GM12878 (cell line): ENCODE data around the gene ZNF688. TPM values are rescaled to one million over a fixed set of nuclear protein-coding genes. Genes with fewer than 3 reads are reported as not detected.

Experiments
- EP300 ChIP-seq, 2 experiments: fragments of 150-350 bp in 1 of 2; IDR thresholded peaks; 2 replicates each; pipeline ENCODE4 v1.6.1; 2011 to 2012; ENCODE audit warnings: low read depth in 2 of 2, low read length in 2 of 2, borderline replicate concordance in 1 of 2, improper control_type of control experiment in 1 of 2, inconsistent platforms in 1 of 2; ENCODE audit not compliant: control insufficient read depth in 1 of 2
- ESRRA ChIP-seq: IDR thresholded peaks from 2 replicates; pipeline ENCODE4 v1.6.1; 2012; ENCODE audit warnings: mild to moderate bottlenecking, low read length, improper control_type of control experiment
- HDAC2 ChIP-seq: fragments of 200-600 bp; sonication (generic); IDR thresholded peaks from 2 replicates; pipeline ENCODE4 v1.6.1; 2017
- HDAC6 ChIP-seq: fragments of 200-600 bp; sonication (generic); IDR thresholded peaks from one replicate; pipeline ENCODE4 v1.8.0; 2017; ENCODE audit warnings: antibody characterized with exemption; ENCODE audit not compliant: unreplicated experiment
- MXI1 ChIP-seq: fragments of 150-350 bp; IDR thresholded peaks from 2 replicates; pipeline ENCODE4 v1.6.1; 2011; ENCODE audit warnings: low read depth, mild to moderate bottlenecking, inconsistent platforms, low read length, improper control_type of control experiment
- RBBP5 ChIP-seq: fragments of 200-600 bp; sonication (generic); conservative IDR thresholded peaks from 2 replicates; pipeline ENCODE4 v1.6.1; 2016
- SIN3A ChIP-seq: IDR thresholded peaks from 2 replicates; pipeline ENCODE4 v1.6.1; 2012; ENCODE audit warnings: low read depth, low read length, improper control_type of control experiment
- SMAD1 ChIP-seq: fragments of 450-650 bp; IDR thresholded peaks from 2 replicates; pipeline ENCODE4 v1.6.1; 2018; ENCODE audit warnings: mild to moderate bottlenecking, low read depth; ENCODE audit not compliant: partially characterized antibody
- TBL1XR1 ChIP-seq: IDR thresholded peaks from 2 replicates; pipeline ENCODE4 v1.6.1; 2012; ENCODE audit warnings: low read depth, low read length, improper control_type of control experiment
- TCF12 ChIP-seq: IDR thresholded peaks from 2 replicates; pipeline ENCODE4 v1.6.1; 2011; ENCODE audit warnings: low read depth, mild to moderate bottlenecking, low read length
- TCF7 ChIP-seq: IDR thresholded peaks from 2 replicates; pipeline ENCODE4 v1.6.1; 2014; ENCODE audit warnings: antibody characterized with exemption, borderline replicate concordance
- ZNF24 ChIP-seq: fragments of 450-650 bp; IDR thresholded peaks from 2 replicates; pipeline ENCODE4 v1.6.1; 2017; ENCODE audit warnings: antibody characterized with exemption, mild to moderate bottlenecking
- ZNF622 ChIP-seq: fragments of 450-650 bp; IDR thresholded peaks from 2 replicates; pipeline ENCODE4 v1.6.1; 2017; ENCODE audit warnings: mild to moderate bottlenecking, inconsistent platforms
- polyA plus RNA-seq, 11 experiments: library from polyadenylated mRNA; depleted of rRNA in 4 of 11; unstranded in 6 of 11; stranded (reverse) in 5 of 11; fragments of >200 nt; fragmentation: Nextera tagmentation in 4 of 11; fragmentation: Illumina TruSeq in 1 of 11; extraction: Ambion mirVana in 4 of 11; extraction: Trizol in 1 of 11; gene quantifications; 1 replicate in 1 of 11; 2 replicates in 10 of 11; pipeline versions ENCODE4 v1.2.1 to v1.2.3, GENCODE V29; 2011 to 2016; ENCODE audit warnings: inconsistent platforms in 2 of 11, missing spikeins in 2 of 11, low read depth in 1 of 11
- total RNA-seq, 4 experiments: library from RNA; depleted of rRNA in 3 of 4; stranded (reverse); fragments of >200 nt in 3 of 4; fragmentation: Illumina TruSeq in 1 of 4; extraction: Trizol in 1 of 4; gene quantifications; 2 replicates each; pipeline versions ENCODE4 v1.2.1 to v1.2.3, GENCODE V29; 2013 to 2021
- TF ChIP-seq, protein P1 (sequence below): IDR thresholded peaks from 2 replicates; pipeline ENCODE4 v1.6.1; 2012; ENCODE audit warnings: low read length, inconsistent platforms
- TF ChIP-seq, protein P2 (sequence below): fragments of 450-650 bp; IDR thresholded peaks from 2 replicates; pipeline ENCODE4 v1.6.1; 2018; ENCODE audit warnings: mild to moderate bottlenecking, low read depth, moderate library complexity; ENCODE audit not compliant: partially characterized antibody
- TF ChIP-seq, protein P3 (sequence below): IDR thresholded peaks from 2 replicates; pipeline ENCODE4 v1.6.1; 2012; ENCODE audit warnings: mild to moderate bottlenecking, low read depth, low read length
- TF ChIP-seq, protein P4 (sequence below): fragments of 450-650 bp; conservative IDR thresholded peaks from 2 replicates; pipeline ENCODE4 v1.6.1; 2017; ENCODE audit warnings: mild to moderate bottlenecking, moderate library complexity

The ZNF688 gene
- total and polyA plus RNA-seq, 10 of the 15 experiments (the other 5 are each of a cell fraction or from before 2014, with no cell fraction given): 0.14 to 17.4 (median 10.6) TPM

DNA sequence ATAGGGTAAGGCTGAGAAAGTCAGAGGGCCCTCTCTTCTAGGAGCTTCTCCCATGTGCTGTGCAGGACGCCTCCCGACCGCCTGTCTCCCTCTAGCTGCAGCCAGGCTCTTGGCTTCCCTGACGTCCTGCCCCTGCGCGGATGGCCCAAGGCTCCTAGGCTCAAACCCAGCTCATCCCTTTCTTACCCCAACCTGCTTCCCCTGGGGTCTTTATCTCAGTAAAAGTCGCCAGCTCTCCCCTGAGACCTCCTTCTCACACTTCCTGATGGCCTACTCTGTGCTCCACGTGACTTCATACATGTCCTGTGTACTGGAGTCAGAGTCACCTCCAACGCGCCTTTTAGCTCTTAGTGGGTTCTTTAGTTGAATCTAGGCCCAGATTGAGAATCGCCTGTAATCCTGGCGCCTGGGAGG, 35.7 kb downstream of the ZNF688 start (continued):
- TF ChIP-seq ZNF24 (0 out of 2 replicates have a peak, but pooled peaks have one; percentile 3), RBBP5 (no peak), EP300 (IDR thresholded peaks at IDR 0.05; ENCODE audit: borderline replicate concordance in 1 of 2, control insufficient read depth in 1 of 2, low read depth in 2 of 2, low read length in 2 of 2) (0 out of 4 replicates have a peak, but pooled peaks of 1 of the 2 experiments have one; percentile 7), TCF12 (no peak), HDAC2 (no peak), MXI1 (peak; percentile 91), SMAD1 (no peak), SIN3A (peak; percentile 80; the same call in 1 of the 2 replicates), HDAC6 (no peak), TCF7 (no peak; the same call in 1 of the 2 replicates), ZNF622 (no peak), TBL1XR1 (0 out of 2 replicates have a peak, but pooled peaks have one; percentile 23), ESRRA (no peak)
- TF ChIP-seq, protein P1, sequence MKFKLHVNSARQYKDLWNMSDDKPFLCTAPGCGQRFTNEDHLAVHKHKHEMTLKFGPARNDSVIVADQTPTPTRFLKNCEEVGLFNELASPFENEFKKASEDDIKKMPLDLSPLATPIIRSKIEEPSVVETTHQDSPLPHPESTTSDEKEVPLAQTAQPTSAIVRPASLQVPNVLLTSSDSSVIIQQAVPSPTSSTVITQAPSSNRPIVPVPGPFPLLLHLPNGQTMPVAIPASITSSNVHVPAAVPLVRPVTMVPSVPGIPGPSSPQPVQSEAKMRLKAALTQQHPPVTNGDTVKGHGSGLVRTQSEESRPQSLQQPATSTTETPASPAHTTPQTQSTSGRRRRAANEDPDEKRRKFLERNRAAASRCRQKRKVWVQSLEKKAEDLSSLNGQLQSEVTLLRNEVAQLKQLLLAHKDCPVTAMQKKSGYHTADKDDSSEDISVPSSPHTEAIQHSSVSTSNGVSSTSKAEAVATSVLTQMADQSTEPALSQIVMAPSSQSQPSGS: no peak
- TF ChIP-seq, protein P2, sequence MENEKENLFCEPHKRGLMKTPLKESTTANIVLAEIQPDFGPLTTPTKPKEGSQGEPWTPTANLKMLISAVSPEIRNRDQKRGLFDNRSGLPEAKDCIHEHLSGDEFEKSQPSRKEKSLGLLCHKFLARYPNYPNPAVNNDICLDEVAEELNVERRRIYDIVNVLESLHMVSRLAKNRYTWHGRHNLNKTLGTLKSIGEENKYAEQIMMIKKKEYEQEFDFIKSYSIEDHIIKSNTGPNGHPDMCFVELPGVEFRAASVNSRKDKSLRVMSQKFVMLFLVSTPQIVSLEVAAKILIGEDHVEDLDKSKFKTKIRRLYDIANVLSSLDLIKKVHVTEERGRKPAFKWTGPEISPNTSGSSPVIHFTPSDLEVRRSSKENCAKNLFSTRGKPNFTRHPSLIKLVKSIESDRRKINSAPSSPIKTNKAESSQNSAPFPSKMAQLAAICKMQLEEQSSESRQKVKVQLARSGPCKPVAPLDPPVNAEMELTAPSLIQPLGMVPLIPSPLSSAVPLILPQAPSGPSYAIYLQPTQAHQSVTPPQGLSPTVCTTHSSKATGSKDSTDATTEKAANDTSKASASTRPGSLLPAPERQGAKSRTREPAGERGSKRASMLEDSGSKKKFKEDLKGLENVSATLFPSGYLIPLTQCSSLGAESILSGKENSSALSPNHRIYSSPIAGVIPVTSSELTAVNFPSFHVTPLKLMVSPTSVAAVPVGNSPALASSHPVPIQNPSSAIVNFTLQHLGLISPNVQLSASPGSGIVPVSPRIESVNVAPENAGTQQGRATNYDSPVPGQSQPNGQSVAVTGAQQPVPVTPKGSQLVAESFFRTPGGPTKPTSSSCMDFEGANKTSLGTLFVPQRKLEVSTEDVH: no peak
- TF ChIP-seq, protein P3, sequence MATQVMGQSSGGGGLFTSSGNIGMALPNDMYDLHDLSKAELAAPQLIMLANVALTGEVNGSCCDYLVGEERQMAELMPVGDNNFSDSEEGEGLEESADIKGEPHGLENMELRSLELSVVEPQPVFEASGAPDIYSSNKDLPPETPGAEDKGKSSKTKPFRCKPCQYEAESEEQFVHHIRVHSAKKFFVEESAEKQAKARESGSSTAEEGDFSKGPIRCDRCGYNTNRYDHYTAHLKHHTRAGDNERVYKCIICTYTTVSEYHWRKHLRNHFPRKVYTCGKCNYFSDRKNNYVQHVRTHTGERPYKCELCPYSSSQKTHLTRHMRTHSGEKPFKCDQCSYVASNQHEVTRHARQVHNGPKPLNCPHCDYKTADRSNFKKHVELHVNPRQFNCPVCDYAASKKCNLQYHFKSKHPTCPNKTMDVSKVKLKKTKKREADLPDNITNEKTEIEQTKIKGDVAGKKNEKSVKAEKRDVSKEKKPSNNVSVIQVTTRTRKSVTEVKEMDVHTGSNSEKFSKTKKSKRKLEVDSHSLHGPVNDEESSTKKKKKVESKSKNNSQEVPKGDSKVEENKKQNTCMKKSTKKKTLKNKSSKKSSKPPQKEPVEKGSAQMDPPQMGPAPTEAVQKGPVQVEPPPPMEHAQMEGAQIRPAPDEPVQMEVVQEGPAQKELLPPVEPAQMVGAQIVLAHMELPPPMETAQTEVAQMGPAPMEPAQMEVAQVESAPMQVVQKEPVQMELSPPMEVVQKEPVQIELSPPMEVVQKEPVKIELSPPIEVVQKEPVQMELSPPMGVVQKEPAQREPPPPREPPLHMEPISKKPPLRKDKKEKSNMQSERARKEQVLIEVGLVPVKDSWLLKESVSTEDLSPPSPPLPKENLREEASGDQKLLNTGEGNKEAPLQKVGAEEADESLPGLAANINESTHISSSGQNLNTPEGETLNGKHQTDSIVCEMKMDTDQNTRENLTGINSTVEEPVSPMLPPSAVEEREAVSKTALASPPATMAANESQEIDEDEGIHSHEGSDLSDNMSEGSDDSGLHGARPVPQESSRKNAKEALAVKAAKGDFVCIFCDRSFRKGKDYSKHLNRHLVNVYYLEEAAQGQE: no peak
- TF ChIP-seq, protein P4, sequence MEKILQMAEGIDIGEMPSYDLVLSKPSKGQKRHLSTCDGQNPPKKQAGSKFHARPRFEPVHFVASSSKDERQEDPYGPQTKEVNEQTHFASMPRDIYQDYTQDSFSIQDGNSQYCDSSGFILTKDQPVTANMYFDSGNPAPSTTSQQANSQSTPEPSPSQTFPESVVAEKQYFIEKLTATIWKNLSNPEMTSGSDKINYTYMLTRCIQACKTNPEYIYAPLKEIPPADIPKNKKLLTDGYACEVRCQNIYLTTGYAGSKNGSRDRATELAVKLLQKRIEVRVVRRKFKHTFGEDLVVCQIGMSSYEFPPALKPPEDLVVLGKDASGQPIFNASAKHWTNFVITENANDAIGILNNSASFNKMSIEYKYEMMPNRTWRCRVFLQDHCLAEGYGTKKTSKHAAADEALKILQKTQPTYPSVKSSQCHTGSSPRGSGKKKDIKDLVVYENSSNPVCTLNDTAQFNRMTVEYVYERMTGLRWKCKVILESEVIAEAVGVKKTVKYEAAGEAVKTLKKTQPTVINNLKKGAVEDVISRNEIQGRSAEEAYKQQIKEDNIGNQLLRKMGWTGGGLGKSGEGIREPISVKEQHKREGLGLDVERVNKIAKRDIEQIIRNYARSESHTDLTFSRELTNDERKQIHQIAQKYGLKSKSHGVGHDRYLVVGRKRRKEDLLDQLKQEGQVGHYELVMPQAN: 0 out of 2 replicates have a peak, but pooled peaks have one; percentile 6
